HepG2 (cell line): Measurements from ENCODE around the gene NCDN. TPM values are rescaled to one million over a fixed set of nuclear protein-coding genes. Genes with fewer than 3 reads are reported as not detected.

Source experiments
- ATAC-seq: fragments of 200-7000 bp; cut with Tn5 transposase; 3 replicates; pipeline ENCODE4 v1.9.1; 2020; ENCODE audit warnings: mild to moderate bottlenecking, moderate library complexity
- BruUV-seq: library from RNA; stranded (reverse); fragments of 400-500 nt; replicated peaks from 2 replicates; lab custom pipeline; 2021; lab: Mats Ljungman, UMichigan
- CTCF ChIA-PET: fragments of 300-600 bp; formaldehyde crosslinking; extraction: SDS; loops from one replicate; lab custom pipeline; 2021; ENCODE audit warnings: low total read pairs, inconsistent platforms, low intra/inter-chr PET ratio; lab: Yijun Ruan, JAX
- POLR2A ChIA-PET: fragments of 350-600 bp; sonication (Branson Sonifier 250); formaldehyde crosslinking; loops from one replicate; lab custom pipeline; 2020; ENCODE audit warnings: antibody characterized with exemption, inconsistent platforms; lab: Yijun Ruan, JAX
- DNase-seq: peaks from one replicate; pipeline ENCODE4 v3.0.0-alpha.2; 2015; ENCODE audit warnings: low spot score
- FAIRE-seq: peaks from 3 replicates; lab custom pipeline; 2011; peaks lifted over from hg19 to GRCh38; lab: Jason Lieb, UNC
- H2AFZ ChIP-seq: one replicate; pipeline ENCODE4 v1.6.1; 2011; ENCODE audit warnings: low read length, inconsistent platforms
- H3K27ac ChIP-seq: fragments of 300-600 bp; 3 replicates; pipeline ENCODE4 v1.8.0; 2011; ENCODE audit warnings: mixed run types, mild to moderate bottlenecking, mixed read lengths, low read length, inconsistent platforms; ENCODE audit not compliant: insufficient read depth; ENCODE audit errors: extremely low read length
- H3K27me3 ChIP-seq, 2 experiments: fragments of 200-600 bp in 1 of 2; 2 replicates in 1 of 2; 3 replicates in 1 of 2; pipeline versions ENCODE4 v1.6.0 to v1.8.0; 2011; ENCODE audit warnings: low read length in 2 of 2, mild to moderate bottlenecking in 2 of 2, moderate library complexity in 2 of 2, inconsistent platforms in 1 of 2; ENCODE audit not compliant: insufficient read depth in 2 of 2, control insufficient read depth in 1 of 2
- H3K36me3 ChIP-seq, 2 experiments: fragments of 200-600 bp in 1 of 2; replicated peaks in 1 of 2; 2 replicates in 1 of 2; 3 replicates in 1 of 2; pipeline versions ENCODE4 v1.5.1 to v1.8.0; 2011; ENCODE audit warnings: low read length in 2 of 2, inconsistent platforms in 1 of 2; ENCODE audit not compliant: insufficient read depth in 2 of 2, control insufficient read depth in 1 of 2
- H3K4me1 ChIP-seq: 2 replicates; pipeline ENCODE4 v1.5.1; 2012; ENCODE audit warnings: low read length, inconsistent platforms; ENCODE audit not compliant: insufficient read depth
- H3K4me2 ChIP-seq: 2 replicates; pipeline ENCODE4 v1.6.0; 2011; ENCODE audit warnings: low read depth, low read length, inconsistent platforms
- H3K4me3 ChIP-seq, 3 experiments: fragments of 200-600 bp in 1 of 3; sonication (generic), shearing (Covaris generic) in 1 of 3; replicated peaks in 1 of 3; 2 replicates each; pipeline ENCODE4 v1.5.1; 2011 to 2016; ENCODE audit warnings: low read length in 3 of 3, inconsistent platforms in 2 of 3, low read depth in 2 of 3, mild to moderate bottlenecking in 2 of 3, control low read depth in 1 of 3, mixed read lengths in 1 of 3; ENCODE audit not compliant: insufficient read depth in 1 of 3
- H3K79me2 ChIP-seq: one replicate; pipeline ENCODE4 v1.6.1; 2011; ENCODE audit warnings: low read length, inconsistent platforms; ENCODE audit not compliant: insufficient read depth
- H3K9ac ChIP-seq: 2 replicates; pipeline ENCODE4 v1.6.0; 2011; ENCODE audit warnings: mild to moderate bottlenecking, low read depth, low read length, inconsistent platforms; ENCODE audit not compliant: insufficient read depth
- H3K9me3 ChIP-seq: 2 replicates; pipeline ENCODE4 v1.5.1; 2012; ENCODE audit warnings: mild to moderate bottlenecking, low read length
- H4K20me1 ChIP-seq: 2 replicates; pipeline ENCODE4 v1.6.0; 2011; ENCODE audit warnings: inconsistent platforms, mild to moderate bottlenecking, low read length, moderate library complexity; ENCODE audit not compliant: insufficient read depth
- ASH2L ChIP-seq: fragments of 300-600, 200-600 bp; sonication (generic); IDR thresholded peaks from 2 replicates; pipeline ENCODE4 v1.7.0; 2017; ENCODE audit warnings: low read depth, mild to moderate bottlenecking, moderate library complexity, mixed read lengths, low read length; ENCODE audit not compliant: insufficient read length
- HOXA3 ChIP-seq: sonication (generic); formaldehyde crosslinking; IDR thresholded peaks from 2 replicates; pipeline ENCODE4 v1.5.0; 2020; ENCODE audit warnings: missing genetic modification reagents
- KDM2A ChIP-seq: sonication (generic); formaldehyde crosslinking; IDR thresholded peaks from 2 replicates; pipeline ENCODE4 v1.4.0; 2020; ENCODE audit warnings: low read depth, missing genetic modification reagents, borderline replicate concordance
- KLF9 ChIP-seq: IDR thresholded peaks from 2 replicates; pipeline ENCODE4 v1.6.1; 2016; ENCODE audit warnings: low read depth
- NFKB2 ChIP-seq: sonication (generic); formaldehyde crosslinking; IDR thresholded peaks from 2 replicates; pipeline ENCODE4 v1.4.0; 2020; ENCODE audit warnings: missing genetic modification reagents, borderline replicate concordance
- NRL ChIP-seq: sonication (generic); formaldehyde crosslinking; IDR thresholded peaks from 2 replicates; pipeline ENCODE4 v1.5.0; 2020; ENCODE audit warnings: missing genetic modification reagents, mild to moderate bottlenecking, moderate library complexity, borderline replicate concordance
- SALL1 ChIP-seq: sonication (generic); formaldehyde crosslinking; IDR thresholded peaks from 2 replicates; pipeline ENCODE4 v1.8.0; 2022; ENCODE audit warnings: mild to moderate bottlenecking, missing genetic modification reagents
- SNAI1 ChIP-seq: sonication (generic); formaldehyde crosslinking; IDR thresholded peaks from 2 replicates; pipeline ENCODE4 v1.5.0; 2020; ENCODE audit warnings: mild to moderate bottlenecking, missing genetic modification reagents, borderline replicate concordance
- ZFP36L2 ChIP-seq: sonication (generic); formaldehyde crosslinking; IDR thresholded peaks from 2 replicates; pipeline ENCODE4 v1.4.0; 2020; ENCODE audit warnings: missing genetic modification reagents
- ZFX ChIP-seq: sonication (generic); formaldehyde crosslinking; IDR thresholded peaks from 2 replicates; pipeline ENCODE4 v1.4.0; 2020; ENCODE audit warnings: mild to moderate bottlenecking, low read depth, missing genetic modification reagents, moderate library complexity
- ZFY ChIP-seq: sonication (generic); formaldehyde crosslinking; IDR thresholded peaks from 2 replicates; pipeline ENCODE4 v1.4.0; 2020; ENCODE audit warnings: missing genetic modification reagents
- ZNF143 ChIP-seq: sonication (generic); formaldehyde crosslinking; IDR thresholded peaks from 2 replicates; pipeline ENCODE4 v1.4.0; 2020; ENCODE audit warnings: missing genetic modification reagents
- ZNF180 ChIP-seq: sonication (generic); formaldehyde crosslinking; IDR thresholded peaks from 2 replicates; pipeline ENCODE4 v1.4.0; 2020; ENCODE audit warnings: low read depth, missing genetic modification reagents, borderline replicate concordance
- ZNF224 ChIP-seq: sonication (generic); formaldehyde crosslinking; IDR thresholded peaks from 2 replicates; pipeline ENCODE4 v1.5.0; 2020; ENCODE audit warnings: mild to moderate bottlenecking, missing genetic modification reagents
- ZNF296 ChIP-seq: sonication (generic); formaldehyde crosslinking; conservative IDR thresholded peaks from 2 replicates; pipeline ENCODE4 v1.5.0; 2020; ENCODE audit warnings: mild to moderate bottlenecking, missing genetic modification reagents
- ZNF543 ChIP-seq: sonication (generic); formaldehyde crosslinking; IDR thresholded peaks from 2 replicates; pipeline ENCODE4 v1.4.0; 2020; ENCODE audit warnings: mild to moderate bottlenecking, missing genetic modification reagents
- WGBS: methylation state at CpG from one replicate; pipeline ENCODE4 v1.1.6; 2017; ENCODE audit warnings: low lambda C conversion rate; 5-methylcytosine and 5-hydroxymethylcytosine counted together
- in situ Hi-C: cut with HindIII; loops from 2 replicates; pipeline ENCODE4 v1.10.0; 2017; ENCODE audit warnings: low pct_unique_long_range_greater_than_20kb; ENCODE audit not compliant: extremely low pct_ligation_motif_present
- intact Hi-C: fragments of 100-400 bp; cut with micrococcal nuclease; formaldehyde crosslinking; loops from one replicate; pipeline ENCODE4 v1.10.0; 2022; ENCODE audit not compliant: unreplicated experiment
- polyA plus RNA-seq, 8 experiments: library from polyadenylated mRNA; depleted of rRNA in 3 of 8; stranded (reverse) in 7 of 8; unstranded in 1 of 8; fragments of >200 nt; fragmentation: Illumina TruSeq in 4 of 8; extraction: Trizol in 4 of 8; gene quantifications; 2 replicates each; pipeline versions ENCODE4 v1.2.1 to v1.2.3, GENCODE V29; 2011 to 2016; ENCODE audit warnings: low read depth in 4 of 8, missing spikeins in 1 of 8, mixed read lengths in 1 of 8; ENCODE audit not compliant: insufficient read depth in 1 of 8
- total RNA-seq, 5 experiments: library from RNA; depleted of rRNA; stranded (reverse); fragments of >200 nt; fragmentation: Illumina TruSeq; extraction: Trizol; gene quantifications; 2 replicates each; pipeline ENCODE4 v1.2.3, GENCODE V29; 2016; ENCODE audit warnings: low read depth in 1 of 5
- TF ChIP-seq, protein P1 (sequence below): sonication (generic); formaldehyde crosslinking; IDR thresholded peaks from 2 replicates; pipeline ENCODE4 v1.4.0; 2020; ENCODE audit warnings: missing genetic modification reagents

NCDN gene
- total and polyA plus RNA-seq, 2 of the 13 experiments (the other 11 are each of a cell fraction or from before 2014, with no cell fraction given) = 6.6 to 9.3 TPM

GRCh38 chr1:35574125-35574654 is 16.6 kb downstream of the NCDN start:
- Histone ChIP-seq H3K27me3 (peaks cover 0 to 10% of the 10 kb centered on the region in 2 experiments; a peak in 1 of 5 replicates), H2AFZ (no peak overlapping the region), H3K79me2 (no peaks in the 10 kb centered on the region), H3K27ac (no peak overlapping the region), H4K20me1 (no peaks in the 10 kb centered on the region), H3K4me1 (peaks cover 28% of the 10 kb centered on the region), H3K36me3 (no peaks in the 10 kb centered on the region), H3K4me2 (peak overlapping the region; percentile 97), H3K4me3 (peak overlapping the region in 1 of 3 experiments; percentile 65; a peak in 1 of 6 replicates), H3K9me3 (no peaks in the 10 kb centered on the region), H3K9ac (no peak overlapping the region)
- intact Hi-C loops = loop anchor here (2.0 kb wide), 1 partner anchor 19 kb away; no protein-coding TSS in a partner anchor
- ATAC-seq (no peak), FAIRE-seq (no peak), DNase-seq (no peak)
- TF ChIP-seq SALL1 (CRISPR knock-in tag) = no peak
- no peak for TF ChIP-seq KLF9
- TF ChIP-seq SNAI1 (CRISPR knock-in tag) = no peak
- TF ChIP-seq NRL = no peak
- no peak for TF ChIP-seq ZFP36L2 (CRISPR knock-in tag)
- TF ChIP-seq ZNF296 (CRISPR knock-in tag) = no peak
- ChIA-PET POLR2A (no interaction called here), CTCF (no interaction called here)
- no TSS peak for BruUV-seq
- 96% methylated on average over 42 of the region's 48 CpGs for WGBS
- in situ Hi-C loops = no loop called here

DNA sequence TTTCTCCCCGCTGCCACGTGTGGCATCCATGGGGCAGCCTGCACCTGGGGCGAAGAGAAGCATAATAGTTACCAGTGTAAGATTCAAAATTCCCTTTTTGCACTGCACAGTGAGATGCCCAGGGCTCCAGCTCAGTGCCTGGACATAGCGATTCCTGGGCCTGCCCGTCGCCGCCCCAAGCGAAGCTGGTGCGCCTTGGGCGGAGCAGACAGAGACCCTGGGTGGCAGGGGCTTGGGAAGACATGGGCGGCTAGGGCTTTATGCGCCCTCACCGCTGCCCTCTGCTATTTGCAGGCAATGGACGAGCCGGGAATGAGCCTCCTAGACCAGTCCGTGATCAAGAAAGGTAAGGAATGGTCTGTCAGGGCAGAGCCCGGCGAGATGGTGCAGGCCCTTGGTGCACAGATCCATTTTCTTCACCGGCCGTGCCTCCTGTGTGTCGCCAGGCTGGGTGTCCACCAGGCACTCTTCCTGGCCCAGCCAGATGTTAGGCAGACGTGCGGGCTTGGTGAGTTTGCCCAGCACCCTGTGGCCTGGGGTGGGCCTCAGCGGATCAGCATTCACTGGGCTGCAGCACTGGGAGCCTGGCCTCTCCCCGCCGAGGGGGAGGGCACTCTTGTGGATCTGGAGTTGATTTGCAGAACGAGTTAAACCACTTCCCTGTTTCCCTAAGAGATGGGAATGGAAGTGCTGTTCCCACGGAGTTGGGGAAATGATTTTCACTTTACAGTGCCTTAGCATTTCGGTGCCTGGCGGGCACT is 17.2 kb downstream of the NCDN start:
- no peaks in the 10 kb centered on the region for H3K79me2 ChIP-seq
- no peaks in the 10 kb centered on the region for H3K36me3 ChIP-seq
- ChIA-PET CTCF (no interaction called here), POLR2A (interaction anchor here (1.6 to 1.7 kb wide), 2 partner anchors 18 kb away, joined by 3 to 6 read pairs; partner anchors contain the start of genes KIAA0319L and NCDN)
- H3K4me1 ChIP-seq = peaks cover 28% of the 10 kb centered on the region
- peaks cover 0 to 10% of the 10 kb centered on the region in 2 experiments; a peak in 1 of 5 replicates for H3K27me3 ChIP-seq
- peak overlapping the region; percentile 97 for H3K4me2 ChIP-seq
- in situ Hi-C loops = no loop called here
- peak overlapping the region; percentile 62 for H3K27ac ChIP-seq
- WGBS = 74% methylated on average over 14 of the region's 30 CpGs
- peak overlapping the region; percentile 73 for H2AFZ ChIP-seq
- ATAC-seq (peak; percentile 63), FAIRE-seq (no peak), DNase-seq (no peak)
- peak overlapping the region; percentile 26 to 65 (median 37); a peak in 5 of 6 replicates for H3K4me3 ChIP-seq
- H3K9me3 ChIP-seq = no peaks in the 10 kb centered on the region
- intact Hi-C loops = loop anchor here (2.0 to 5.0 kb wide), 2 partner anchors 18 to 67 kb away; partner anchors contain the start of gene PSMB2
- BruUV-seq = no TSS peak
- no peaks in the 10 kb centered on the region for H4K20me1 ChIP-seq
- peak overlapping the region; percentile 69 for H3K9ac ChIP-seq
- TF ChIP-seq NFKB2 (CRISPR knock-in tag) (peak; percentile 46; the same call in 1 of the 2 replicates), ZFX (CRISPR knock-in tag) (peak; percentile 5; the same call in 1 of the 2 replicates), HOXA3 (0 out of 2 replicates have a peak, but pooled peaks have one; percentile 6), KDM2A (CRISPR knock-in tag) (peak; percentile 9; the same call in 1 of the 2 replicates), ZFY (CRISPR knock-in tag) (peak; percentile 26; the same call in 1 of the 2 replicates), ZNF180 (CRISPR knock-in tag) (0 out of 2 replicates have a peak, but pooled peaks have one; percentile 15), ZNF543 (CRISPR knock-in tag) (no peak), ZNF224 (CRISPR knock-in tag) (no peak), ZNF143 (no peak), ASH2L (peak; percentile 11)
- TF ChIP-seq, protein P1, sequence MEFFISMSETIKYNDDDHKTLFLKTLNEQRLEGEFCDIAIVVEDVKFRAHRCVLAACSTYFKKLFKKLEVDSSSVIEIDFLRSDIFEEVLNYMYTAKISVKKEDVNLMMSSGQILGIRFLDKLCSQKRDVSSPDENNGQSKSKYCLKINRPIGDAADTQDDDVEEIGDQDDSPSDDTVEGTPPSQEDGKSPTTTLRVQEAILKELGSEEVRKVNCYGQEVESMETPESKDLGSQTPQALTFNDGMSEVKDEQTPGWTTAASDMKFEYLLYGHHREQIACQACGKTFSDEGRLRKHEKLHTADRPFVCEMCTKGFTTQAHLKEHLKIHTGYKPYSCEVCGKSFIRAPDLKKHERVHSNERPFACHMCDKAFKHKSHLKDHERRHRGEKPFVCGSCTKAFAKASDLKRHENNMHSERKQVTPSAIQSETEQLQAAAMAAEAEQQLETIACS (CRISPR knock-in tag) = peak; percentile 35; the same call in 1 of the 2 replicates
